ENCODE measurements around the gene TMEM45A. TPM values are rescaled to one million over a fixed set of nuclear protein-coding genes. Genes with fewer than 3 reads are reported as not detected.

Gene TMEM45A
- total RNA-seq, 2 donors from 2014 or later, result 1.9 to 4.6 TPM

GRCh38 chr3:100591411-100591810, 99.0 kb downstream of the TMEM45A start:
- peak; percentile 95 for ATAC-seq
- intact Hi-C loops (cut with DNase I, micrococcal nuclease), result loop anchor here in 1 of 2 donors (2.0 kb wide), 1 partner anchor 129 kb away; no protein-coding TSS in a partner anchor
- DNase-seq, result no peak

DNA sequence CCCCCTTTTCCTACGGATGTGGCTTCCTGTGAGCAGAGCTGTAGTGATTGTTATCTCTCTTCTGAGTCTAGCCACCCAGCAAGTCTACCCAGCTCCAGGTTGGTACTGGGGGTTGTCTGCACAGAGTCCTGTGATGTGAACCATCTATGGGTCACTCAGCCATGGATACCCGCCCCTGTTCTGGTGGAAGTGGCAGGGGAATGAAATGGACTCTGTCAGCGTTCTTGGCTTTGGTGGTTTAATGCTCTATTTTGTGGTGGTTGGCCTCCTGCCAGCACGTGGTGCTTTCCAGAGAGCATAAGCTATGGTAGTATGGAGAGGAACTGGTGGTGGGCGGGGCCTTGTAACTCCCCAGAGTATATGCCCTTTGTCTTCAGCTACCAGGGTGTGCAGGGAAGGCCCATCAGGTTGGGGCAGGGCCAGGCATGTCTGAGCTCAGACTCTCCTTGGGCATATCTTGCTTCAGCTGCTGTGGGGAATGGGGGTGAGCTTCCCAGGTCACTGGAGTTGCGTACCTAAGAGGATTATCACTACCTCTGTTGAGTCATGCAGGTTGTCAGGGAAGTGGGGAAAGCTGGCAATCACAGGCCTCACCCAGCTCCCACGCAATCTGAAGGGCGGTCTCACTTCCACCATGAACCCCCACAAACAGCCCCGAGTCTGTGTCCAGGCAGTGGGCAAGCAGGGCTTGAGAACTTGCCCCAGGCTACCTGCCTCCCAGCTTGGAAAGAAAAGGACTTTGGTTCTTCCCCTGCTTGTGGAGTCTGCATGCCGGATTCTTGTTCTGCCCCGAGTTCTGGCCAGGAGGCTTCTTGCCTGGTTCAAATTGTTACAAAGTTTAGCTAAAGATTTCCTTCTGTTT, 108.0 kb downstream of the TMEM45A start:
- DNase-seq (peak in 1 of 2 donors; percentile 56), ATAC-seq (peak; percentile 85)
- intact Hi-C loops (cut with DNase I, micrococcal nuclease), result no loop called here

- intact Hi-C loops (cut with DNase I, micrococcal nuclease), result no loop called here
- no peak for DNase-seq
- ATAC-seq, result peak; percentile 73
Measured at GRCh38 chr3:100602506-100603444, 110.4 kb downstream of the TMEM45A start.

DNA sequence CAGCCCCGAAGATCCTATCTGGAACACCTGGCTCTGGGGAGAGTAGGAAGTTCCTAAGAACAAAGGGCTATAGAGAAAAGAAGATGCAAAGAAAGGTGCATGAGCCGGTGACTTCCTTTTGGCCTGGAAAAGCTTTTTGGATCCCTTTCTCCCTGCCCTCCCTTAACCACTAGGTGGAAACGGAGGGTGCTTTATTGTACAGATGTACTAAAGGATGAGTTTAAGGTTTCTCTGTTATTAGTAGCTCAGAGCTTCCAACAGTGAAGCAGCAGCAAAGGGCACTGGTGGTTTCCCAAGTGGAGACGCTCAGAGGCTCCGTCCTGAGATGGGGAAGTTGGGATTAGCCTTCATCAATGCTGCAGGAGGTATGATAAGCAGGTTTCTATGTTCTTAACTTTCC, 111.0 kb downstream of the TMEM45A start:
- no peak for DNase-seq
- ATAC-seq, result peak; percentile 60
- intact Hi-C loops (cut with DNase I, micrococcal nuclease), result no loop called here

- DNase-seq, result no peak
- no peak for ATAC-seq
- intact Hi-C loops (cut with DNase I, micrococcal nuclease), result no loop called here
Measured at GRCh38 chr3:100605358-100605757, 112.9 kb downstream of the TMEM45A start.

GRCh38 chr3:100606894-100607512, 114.6 kb downstream of the TMEM45A start:
- intact Hi-C loops (cut with DNase I, micrococcal nuclease), result no loop called here
- DNase-seq, result no peak
- no peak for ATAC-seq

- intact Hi-C loops (cut with DNase I, micrococcal nuclease), result no loop called here
- DNase-seq (no peak), ATAC-seq (peak; percentile 91)
Measured at GRCh38 chr3:100609305-100609704, 116.9 kb downstream of the TMEM45A start, which contains the start of gene ADGRG7. TSS of gene ADGRG7 (plus strand) at chr3:100609601. CDS start at chr3:100609857, 256 bp downstream.

GRCh38 chr3:100609963-100610362, 117.5 kb downstream of the TMEM45A start:
- ATAC-seq (peak; percentile 33), DNase-seq (no peak)
- intact Hi-C loops (cut with DNase I, micrococcal nuclease), result no loop called here

GRCh38 chr3:100611221-100611620, 118.8 kb downstream of the TMEM45A start:
- ATAC-seq (no peak), DNase-seq (no peak)
- intact Hi-C loops (cut with DNase I, micrococcal nuclease), result no loop called here

GRCh38 chr3:100613721-100614390, 121.4 kb downstream of the TMEM45A start:
- intact Hi-C loops (cut with DNase I, micrococcal nuclease), result no loop called here
- DNase-seq (no peak), ATAC-seq (peak; percentile 85)

- intact Hi-C loops (cut with DNase I, micrococcal nuclease), result no loop called here
- peak; percentile 25 for ATAC-seq
- no peak for DNase-seq
Measured at GRCh38 chr3:100614941-100615340, 122.5 kb downstream of the TMEM45A start.

GRCh38 chr3:100615684-100616083, 123.3 kb downstream of the TMEM45A start:
- intact Hi-C loops (cut with DNase I, micrococcal nuclease), result no loop called here
- ATAC-seq (no peak), DNase-seq (no peak)

GRCh38 chr3:100621251-100621650, 128.8 kb downstream of the TMEM45A start:
- no peak for DNase-seq
- intact Hi-C loops (cut with DNase I, micrococcal nuclease), result no loop called here
- ATAC-seq, result no peak

Other genes with a start within 250 kb of the TMEM45A start
- gene TBC1D23, start 231.6 kb upstream of the TMEM45A start, total RNA-seq, result 10 to 100 TPM; 38.2 to 50.9 TPM
- 10 to 100 TPM; 23.5 to 25.9 TPM for gene NIT2, start 157.9 kb upstream of the TMEM45A start, total RNA-seq
- 10 to 100 TPM; 38.0 to 45.3 TPM for gene TOMM70, start 91.5 kb upstream of the TMEM45A start, total RNA-seq
- gene LNP1, start 91.1 kb upstream of the TMEM45A start, total RNA-seq, result 1 to 10 TPM; 1.0 to 1.1 TPM
- gene ADGRG7, start 117.0 kb downstream of the TMEM45A start, total RNA-seq, result 10 to 100 TPM; 11.7 to 15.6 TPM
- gene TFG, start 216.9 kb downstream of the TMEM45A start, total RNA-seq, result 100 to 1,000 TPM; 103 to 121 TPM